OCI-LY3 (cell line): ENCODE results near the gene PTPN12.
A peak's percentile ranks its signal among the peaks of the same experiment; 100 is the strongest.

ENCODE experiments used
- H2AFZ ChIP-seq: fragments of 200-600, 300-600 bp; shearing (Covaris generic); 2 replicates; pipeline ENCODE4 v1.6.0; 2014; ENCODE audit warnings: antibody characterized with exemption, low read depth, low read length
- H3K27ac ChIP-seq: fragments of 200-600, 300-600 bp; sonication (generic); 2 replicates; pipeline ENCODE4 v1.5.1; 2014; ENCODE audit warnings: mild to moderate bottlenecking, low read length, moderate library complexity, mixed read lengths
- H3K27me3 ChIP-seq: fragments of 200-600, 300-600 bp; sonication (generic); 2 replicates; pipeline ENCODE4 v1.6.1; 2014; ENCODE audit warnings: low read depth, low read length, mixed read lengths
- H3K36me3 ChIP-seq: fragments of 200-600, 300-600 bp; sonication (generic); replicated peaks from 2 replicates; pipeline ENCODE3; 2014; ENCODE audit warnings: low read depth, low read length, mixed read lengths
- H3K4me1 ChIP-seq: fragments of 300-600, 200-600 bp; sonication (generic); 2 replicates; pipeline ENCODE4 v1.6.1; 2014; ENCODE audit warnings: low read length, mixed read lengths
- H3K4me2 ChIP-seq: fragments of 200-600, 300-600 bp; sonication (generic); 2 replicates; pipeline ENCODE4 v1.6.1; 2014; ENCODE audit warnings: low read length, mixed read lengths
- H3K4me3 ChIP-seq: fragments of 300-600, 200-600 bp; sonication (generic); 2 replicates; pipeline ENCODE4 v1.5.1; 2014; ENCODE audit warnings: antibody characterized with exemption, mild to moderate bottlenecking, low read length, moderate library complexity
- H3K79me2 ChIP-seq: fragments of 300-600, 200-600 bp; shearing (Covaris generic); 2 replicates; pipeline ENCODE4 v1.6.1; 2014; ENCODE audit warnings: mild to moderate bottlenecking, low read length, mixed read lengths
- H3K9ac ChIP-seq: fragments of 300-600, 200-600 bp; shearing (Covaris generic); 2 replicates; pipeline ENCODE4 v1.6.0; 2014; ENCODE audit warnings: mild to moderate bottlenecking, low read length, moderate library complexity
- H3K9me3 ChIP-seq: fragments of 200-600, 300-600 bp; shearing (Covaris generic); 2 replicates; pipeline ENCODE4 v1.6.1; 2014; ENCODE audit warnings: low read length, mixed read lengths; ENCODE audit not compliant: insufficient read depth
- H4K20me1 ChIP-seq: fragments of 200-600, 300-600 bp; sonication (generic); 2 replicates; pipeline ENCODE4 v1.6.1; 2016; ENCODE audit warnings: low read length, mixed read lengths; ENCODE audit not compliant: insufficient read depth
- EZH2phosphoT487 ChIP-seq: fragments of 200-600 bp; shearing (Covaris generic); IDR thresholded peaks from 2 replicates; pipeline ENCODE4 v1.6.1; 2018; ENCODE audit warnings: antibody characterized with exemption, mixed run types, low read depth
- TF ChIP-seq, protein P1 (sequence below): fragments of 200-600, 300-600 bp; sonication (generic); IDR thresholded peaks from 2 replicates; pipeline ENCODE4 v1.5.1; 2014; ENCODE audit warnings: antibody characterized with exemption, low read length, low read depth

The PTPN12 gene

GRCh38 chr7:77653572-77653971 lies 116.5 kb downstream of the PTPN12 start:
- Histone ChIP-seq H3K36me3 (no peaks in the 10 kb centered on the region), H3K4me1 (peaks cover 14% of the 10 kb centered on the region)

GRCh38 chr7:77655356-77655755 lies 118.3 kb downstream of the PTPN12 start:
- Histone ChIP-seq H3K4me3 (no peak overlapping the region), H2AFZ (no peak overlapping the region), H3K9ac (no peak overlapping the region), H3K9me3 (no peaks in the 10 kb centered on the region), H3K4me2 (no peak overlapping the region), H3K27ac (no peak overlapping the region), H3K36me3 (no peaks in the 10 kb centered on the region), H3K27me3 (no peaks in the 10 kb centered on the region), H3K79me2 (no peaks in the 10 kb centered on the region), H3K4me1 (peaks cover 14% of the 10 kb centered on the region), H4K20me1 (no peaks in the 10 kb centered on the region)
- TF ChIP-seq, protein P1, sequence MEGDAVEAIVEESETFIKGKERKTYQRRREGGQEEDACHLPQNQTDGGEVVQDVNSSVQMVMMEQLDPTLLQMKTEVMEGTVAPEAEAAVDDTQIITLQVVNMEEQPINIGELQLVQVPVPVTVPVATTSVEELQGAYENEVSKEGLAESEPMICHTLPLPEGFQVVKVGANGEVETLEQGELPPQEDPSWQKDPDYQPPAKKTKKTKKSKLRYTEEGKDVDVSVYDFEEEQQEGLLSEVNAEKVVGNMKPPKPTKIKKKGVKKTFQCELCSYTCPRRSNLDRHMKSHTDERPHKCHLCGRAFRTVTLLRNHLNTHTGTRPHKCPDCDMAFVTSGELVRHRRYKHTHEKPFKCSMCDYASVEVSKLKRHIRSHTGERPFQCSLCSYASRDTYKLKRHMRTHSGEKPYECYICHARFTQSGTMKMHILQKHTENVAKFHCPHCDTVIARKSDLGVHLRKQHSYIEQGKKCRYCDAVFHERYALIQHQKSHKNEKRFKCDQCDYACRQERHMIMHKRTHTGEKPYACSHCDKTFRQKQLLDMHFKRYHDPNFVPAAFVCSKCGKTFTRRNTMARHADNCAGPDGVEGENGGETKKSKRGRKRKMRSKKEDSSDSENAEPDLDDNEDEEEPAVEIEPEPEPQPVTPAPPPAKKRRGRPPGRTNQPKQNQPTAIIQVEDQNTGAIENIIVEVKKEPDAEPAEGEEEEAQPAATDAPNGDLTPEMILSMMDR = no peak
- TF ChIP-seq EZH2phosphoT487 = no peak

More at GRCh38 chr7:77653572-77653971, 116.5 kb downstream of the PTPN12 start:
- Histone ChIP-seq H3K27ac (no peak overlapping the region), H3K4me2 (no peak overlapping the region), H3K27me3 (no peaks in the 10 kb centered on the region), H3K4me3 (no peak overlapping the region), H3K79me2 (no peaks in the 10 kb centered on the region), H3K9me3 (no peaks in the 10 kb centered on the region), H3K9ac (no peak overlapping the region), H2AFZ (no peak overlapping the region), H4K20me1 (no peaks in the 10 kb centered on the region)
- TF ChIP-seq EZH2phosphoT487 = no peak
- TF ChIP-seq, protein P1 = no peak

DNA sequence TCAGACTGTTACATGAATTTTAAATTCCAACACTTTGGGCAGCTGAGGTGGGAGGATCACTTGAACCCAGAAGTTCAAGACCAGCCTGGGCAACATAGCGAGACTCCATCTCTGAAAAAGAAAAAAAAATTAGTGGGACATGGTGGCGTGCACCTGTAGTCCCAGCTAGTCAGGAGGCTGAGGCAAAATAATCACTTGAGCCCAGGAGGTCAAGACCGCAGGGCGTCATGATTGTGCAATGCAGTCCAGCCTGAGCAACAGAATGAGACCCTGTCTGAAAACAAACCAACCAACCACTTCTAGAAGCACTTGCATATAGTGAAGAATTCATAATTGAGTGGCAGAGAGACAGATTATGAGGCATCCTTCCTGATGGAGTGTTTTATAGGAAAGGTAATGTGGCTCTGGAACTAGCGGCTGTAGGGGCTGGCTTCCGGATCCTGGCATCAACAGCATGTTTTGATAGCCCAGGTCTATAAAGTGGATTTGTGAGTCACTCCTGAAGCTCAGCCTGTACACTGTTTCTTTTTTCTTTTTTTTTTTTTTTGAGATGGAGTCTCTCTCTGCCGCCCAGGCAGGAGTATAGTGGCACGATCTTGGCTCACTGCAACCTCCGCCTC lies 118.9 kb downstream of the PTPN12 start:
- Histone ChIP-seq H3K27ac (no peak overlapping the region), H3K4me3 (no peak overlapping the region), H3K36me3 (no peaks in the 10 kb centered on the region), H3K9ac (no peak overlapping the region), H4K20me1 (no peaks in the 10 kb centered on the region), H3K79me2 (no peaks in the 10 kb centered on the region), H3K27me3 (no peaks in the 10 kb centered on the region), H3K4me2 (no peak overlapping the region), H3K4me1 (peaks cover 14% of the 10 kb centered on the region), H2AFZ (no peak overlapping the region), H3K9me3 (no peaks in the 10 kb centered on the region)
- TF ChIP-seq EZH2phosphoT487 = no peak
- TF ChIP-seq, protein P1 = no peak

- Histone ChIP-seq H3K4me2 (peak overlapping the region; percentile 12; the same call in 1 of the 2 replicates), H3K27ac (no peak overlapping the region), H3K4me3 (no peak overlapping the region), H3K4me1 (peaks cover 14% of the 10 kb centered on the region), H3K9me3 (no peaks in the 10 kb centered on the region), H4K20me1 (no peaks in the 10 kb centered on the region), H3K79me2 (no peaks in the 10 kb centered on the region), H2AFZ (no peak overlapping the region), H3K36me3 (no peaks in the 10 kb centered on the region), H3K9ac (no peak overlapping the region), H3K27me3 (no peaks in the 10 kb centered on the region)
- TF ChIP-seq, protein P1 = peak; percentile 72
- no peak for TF ChIP-seq EZH2phosphoT487
These were observed 120.5 kb downstream of the PTPN12 start for GRCh38 chr7:77657427-77658224.
